WTC11 (cell line): ENCODE results near the gene MPDZ. TPM values are rescaled to one million over a fixed set of nuclear protein-coding genes. Genes with fewer than 3 reads are reported as not detected.

Source experiments
- ATAC-seq: fragments of 200-7000 bp; cut with Tn5 transposase; 2 replicates; pipeline ENCODE4 v1.10.0; 2021; ENCODE audit warnings: mild to moderate bottlenecking, moderate library complexity
- CTCF ChIA-PET: fragments of 300-600 bp; sonication (Branson Sonifier 250); formaldehyde crosslinking; loops from one replicate; lab custom pipeline; 2021; ENCODE audit warnings: antibody characterized with exemption; lab: Charles Lee
- POLR2A ChIA-PET: fragments of 350-600 bp; sonication (Branson Sonifier 250); formaldehyde crosslinking; loops from one replicate; lab custom pipeline; 2021; ENCODE audit warnings: antibody characterized with exemption; lab: Charles Lee
- DNase-seq: peaks from one replicate; pipeline ENCODE4 v3.0.0; 2021; ENCODE audit warnings: low spot score
- H3K27ac Mint-ChIP-seq: 2 replicates; pipeline ENCODE4 v1.8.0; 2021; ENCODE audit warnings: mixed read lengths
- H3K27me3 Mint-ChIP-seq: 2 replicates; pipeline ENCODE4 v1.8.0; 2021; ENCODE audit warnings: low read depth, mild to moderate bottlenecking, moderate library complexity, mixed read lengths
- H3K36me3 Mint-ChIP-seq: 2 replicates; pipeline ENCODE4 v1.8.0; 2021; ENCODE audit warnings: mixed read lengths
- H3K4me1 Mint-ChIP-seq: 2 replicates; pipeline ENCODE4 v1.8.0; 2022; ENCODE audit warnings: mixed read lengths
- H3K4me3 Mint-ChIP-seq: 2 replicates; pipeline ENCODE4 v1.8.0; 2021; ENCODE audit warnings: mild to moderate bottlenecking, moderate library complexity, mixed read lengths
- H3K9me3 Mint-ChIP-seq: 2 replicates; pipeline ENCODE4 v1.8.0; 2021; ENCODE audit warnings: mixed read lengths
- ARID4B ChIP-seq: sonication (generic); formaldehyde crosslinking; IDR thresholded peaks from 2 replicates; pipeline ENCODE4 v1.8.0; 2023; ENCODE audit warnings: missing genetic modification reagents, mild to moderate bottlenecking, borderline replicate concordance
- ELF4 ChIP-seq: sonication (generic); formaldehyde crosslinking; IDR thresholded peaks from 2 replicates; pipeline ENCODE4 v1.8.1; 2022; ENCODE audit warnings: low read depth, mild to moderate bottlenecking, moderate library complexity, missing genetic modification reagents
- ESRRA ChIP-seq: sonication (generic); formaldehyde crosslinking; IDR thresholded peaks from 2 replicates; pipeline ENCODE4 v1.8.1; 2022; ENCODE audit warnings: mild to moderate bottlenecking, missing genetic modification reagents, borderline replicate concordance
- FOXJ3 ChIP-seq: sonication (generic); formaldehyde crosslinking; IDR thresholded peaks from 2 replicates; pipeline ENCODE4 v1.9.0; 2021; ENCODE audit warnings: missing genetic modification reagents, mild to moderate bottlenecking, borderline replicate concordance
- GABPB1 ChIP-seq: sonication (generic); formaldehyde crosslinking; IDR thresholded peaks from 2 replicates; pipeline ENCODE4 v1.8.1; 2023; ENCODE audit warnings: mild to moderate bottlenecking, missing genetic modification reagents
- GRHL2 ChIP-seq: fragments of 250-450 bp; sonication (Bioruptor Pico); IDR thresholded peaks from 2 replicates; pipeline ENCODE4 v1.8.0; 2022; ENCODE audit warnings: mild to moderate bottlenecking, moderate library complexity; ENCODE audit not compliant: insufficient replicate concordance, severe bottlenecking
- GTF2I ChIP-seq: fragments of 250-450 bp; sonication (Bioruptor Pico); conservative IDR thresholded peaks from 2 replicates; pipeline ENCODE4 v1.4.0; 2021; ENCODE audit warnings: mild to moderate bottlenecking
- MYBL2 ChIP-seq: sonication (generic); formaldehyde crosslinking; IDR thresholded peaks from 2 replicates; pipeline ENCODE4 v1.8.1; 2023; ENCODE audit warnings: mild to moderate bottlenecking, moderate library complexity, missing genetic modification reagents
- PREB ChIP-seq: sonication (generic); formaldehyde crosslinking; IDR thresholded peaks from 2 replicates; pipeline ENCODE4 v1.8.1; 2022; ENCODE audit warnings: mild to moderate bottlenecking, missing genetic modification reagents, moderate library complexity, borderline replicate concordance
- SMAD3 ChIP-seq: sonication (generic); formaldehyde crosslinking; IDR thresholded peaks from 2 replicates; pipeline ENCODE4 v1.8.0; 2022; ENCODE audit warnings: missing genetic modification reagents, mild to moderate bottlenecking, borderline replicate concordance
- TP53 ChIP-seq: sonication (generic); formaldehyde crosslinking; IDR thresholded peaks from 2 replicates; pipeline ENCODE4 v1.8.1; 2023; ENCODE audit warnings: mild to moderate bottlenecking, missing genetic modification reagents
- ZMAT4 ChIP-seq: fragments of 250-450 bp; sonication (Bioruptor Pico); IDR thresholded peaks from 2 replicates; pipeline ENCODE4 v1.9.0; 2021; ENCODE audit warnings: mild to moderate bottlenecking
- ZNF263 ChIP-seq: sonication (generic); formaldehyde crosslinking; IDR thresholded peaks from 2 replicates; pipeline ENCODE4 v1.8.1; 2022; ENCODE audit warnings: low read depth, mild to moderate bottlenecking, moderate library complexity, missing genetic modification reagents
- ZNF317 ChIP-seq: sonication (generic); formaldehyde crosslinking; IDR thresholded peaks from 2 replicates; pipeline ENCODE4 v1.8.1; 2023; ENCODE audit warnings: low read depth, mild to moderate bottlenecking, moderate library complexity, missing genetic modification reagents, borderline replicate concordance
- ZNF512 ChIP-seq: sonication (generic); formaldehyde crosslinking; IDR thresholded peaks from 2 replicates; pipeline ENCODE4 v1.8.1; 2022; ENCODE audit warnings: missing genetic modification reagents, borderline replicate concordance
- ZNF532 ChIP-seq: fragments of 250-450 bp; sonication (Bioruptor Pico); IDR thresholded peaks from 2 replicates; pipeline ENCODE4 v1.9.0; 2021; ENCODE audit warnings: mild to moderate bottlenecking, borderline replicate concordance
- total RNA-seq: library from RNA; stranded (reverse); gene quantifications from 3 replicates; pipeline ENCODE4 v1.2.3, GENCODE V29; 2021

MPDZ gene
- total RNA-seq, 1 experiment from 2014 or later = 38.5 TPM

- TF ChIP-seq SMAD3 (CRISPR knock-in tag) (no peak), GTF2I (no peak), ESRRA (CRISPR knock-in tag) (no peak), ZNF512 (CRISPR knock-in tag) (no peak), PREB (CRISPR knock-in tag) (no peak), ZNF317 (CRISPR knock-in tag) (no peak)
Measured at GRCh38 chr9:13181652-13182051, 97.8 kb downstream of the MPDZ start (continued).

- Mint-ChIP-seq H3K27me3 (no peaks in the 10 kb centered on the region), H3K27ac (no peak overlapping the region), H3K4me3 (no peak overlapping the region), H3K36me3 (peaks cover 15% of the 10 kb centered on the region), H3K9me3 (no peaks in the 10 kb centered on the region), H3K4me1 (no peaks in the 10 kb centered on the region)
- ChIA-PET POLR2A (no interaction called here), CTCF (no interaction called here)
- TF ChIP-seq FOXJ3 (CRISPR knock-in tag) (no peak), GRHL2 (CRISPR knock-in tag) (no peak), ARID4B (CRISPR knock-in tag) (no peak), ZMAT4 (no peak), GTF2I (no peak), ELF4 (CRISPR knock-in tag) (no peak), ZNF263 (no peak), MYBL2 (CRISPR knock-in tag) (no peak), TP53 (CRISPR knock-in tag) (no peak)
- no peak for ATAC-seq
- no peak for DNase-seq
Measured at GRCh38 chr9:13179257-13179656, 100.2 kb downstream of the MPDZ start.

- POLR2A ChIA-PET = no interaction called here
- Mint-ChIP-seq H3K27me3 (no peaks in the 10 kb centered on the region), H3K27ac (peak overlapping the region; percentile 18; the same call in 1 of the 2 replicates), H3K4me3 (no peak overlapping the region), H3K4me1 (no peaks in the 10 kb centered on the region), H3K36me3 (peaks cover 18% of the 10 kb centered on the region; the same call in 1 of the 2 replicates), H3K9me3 (no peaks in the 10 kb centered on the region)
- DNase-seq (no peak), ATAC-seq (no peak)
- peak; percentile 13; the same call in 1 of the 2 replicates for TF ChIP-seq GABPB1 (CRISPR knock-in tag)
- no peak for TF ChIP-seq ZNF532 (CRISPR knock-in tag)
- CTCF ChIA-PET = no interaction called here
Measured at GRCh38 chr9:13175732-13176131, 103.8 kb downstream of the MPDZ start.
